AG20443 (cell line): ENCODE results near the gene ACOT12.
"Not testable (repeated sequence)": the region's sequence is repeated elsewhere in the genome, so short reads cannot be mapped to it uniquely, and the experiment has no call there.

ENCODE experiments used
- DNase-seq: peaks from one replicate; pipeline ENCODE4 v3.0.0; 2012; ENCODE audit warnings: low spot score, mixed read lengths

The ACOT12 gene

GRCh38 chr5:81393783-81394718 lies at the start of gene ACOT12:
Gene ACOT12, minus strand, starts transcription at chr5:81394134. Its CDS starts 20 bp downstream, at chr5:81394114.
- DNase-seq = peak; percentile 59

DNA sequence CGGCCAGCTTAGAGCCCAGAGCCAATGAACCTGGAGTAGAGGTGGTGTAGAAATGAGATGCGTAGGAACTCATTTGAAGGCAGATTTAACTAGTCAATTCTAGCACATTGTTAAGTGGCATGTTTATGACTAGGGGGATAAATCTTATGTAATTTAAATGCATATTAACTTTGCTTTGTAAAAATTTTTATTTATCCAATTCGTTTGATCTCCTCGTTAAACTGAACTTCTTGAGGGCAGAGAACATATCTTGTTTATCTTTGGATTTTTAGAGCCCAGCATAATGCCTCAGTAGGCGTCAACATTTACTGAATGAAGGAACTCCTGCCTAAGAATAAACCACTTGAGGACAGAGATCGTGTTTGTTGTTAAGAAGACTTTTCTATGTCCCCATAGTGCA lies 41.1 kb upstream of the ACOT12 start:
- DNase-seq = no peak

DNA sequence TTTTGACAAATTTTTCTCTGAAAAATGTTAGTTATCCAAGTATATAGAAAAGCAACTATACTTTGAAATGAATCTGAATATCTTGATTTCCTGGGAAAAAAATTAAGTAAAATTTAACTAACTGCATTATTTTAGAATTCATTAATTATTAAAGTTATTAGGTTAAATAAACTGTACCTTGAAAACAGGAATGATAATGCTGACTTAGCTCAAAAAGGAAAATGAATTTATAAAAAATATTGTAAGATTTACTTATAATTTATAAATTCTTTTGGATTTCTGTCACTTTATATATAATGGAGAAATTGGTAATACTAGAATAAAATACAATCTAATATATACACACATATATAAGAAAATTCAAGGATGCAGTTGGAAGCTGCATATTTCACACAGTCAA lies 36.1 kb upstream of the ACOT12 start:
- DNase-seq = no peak

GRCh38 chr5:81429363-81429762 lies 35.4 kb upstream of the ACOT12 start:
- no peak for DNase-seq

- DNase-seq = no peak
These were observed 34.9 kb upstream of the ACOT12 start for GRCh38 chr5:81428861-81429260.

DNA sequence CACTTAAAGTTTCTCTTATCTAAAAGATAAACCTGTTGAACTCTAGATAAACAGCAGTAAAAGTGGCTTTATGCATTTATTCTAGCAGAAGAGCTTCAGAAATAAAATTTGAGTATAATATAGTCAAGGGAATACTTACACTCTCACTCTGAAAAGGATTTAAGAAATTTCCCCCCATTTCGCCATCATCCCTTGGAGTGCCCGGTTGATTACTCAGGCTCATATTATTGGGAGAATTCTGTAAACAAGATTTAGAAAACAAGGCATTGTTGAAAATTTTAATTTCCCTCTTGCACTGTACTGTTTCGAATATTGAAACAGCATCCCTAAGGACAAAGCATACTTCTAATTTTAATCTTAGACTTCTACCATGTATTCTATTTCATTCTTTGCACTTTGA lies 34.5 kb upstream of the ACOT12 start:
- DNase-seq = no peak

DNA sequence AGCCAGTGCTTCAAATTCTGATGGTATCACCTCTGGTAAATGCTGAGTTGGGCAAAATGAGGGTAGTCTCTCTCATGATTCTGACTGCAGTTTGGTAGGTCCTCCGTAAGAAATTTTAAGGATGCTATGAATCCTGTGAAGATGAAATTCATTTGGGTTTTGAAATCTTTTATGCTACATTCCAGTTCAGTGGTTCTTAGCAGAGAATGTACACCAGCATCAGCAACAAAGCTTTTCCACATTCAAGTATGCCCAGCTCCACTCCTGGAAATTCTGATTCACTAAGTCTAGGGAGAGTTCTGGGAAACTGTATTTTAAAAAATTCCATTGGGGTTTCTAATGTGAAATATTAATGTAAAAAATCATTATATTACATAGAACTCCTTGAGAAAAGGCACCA lies 33.6 kb upstream of the ACOT12 start:
- DNase-seq = no peak

DNA sequence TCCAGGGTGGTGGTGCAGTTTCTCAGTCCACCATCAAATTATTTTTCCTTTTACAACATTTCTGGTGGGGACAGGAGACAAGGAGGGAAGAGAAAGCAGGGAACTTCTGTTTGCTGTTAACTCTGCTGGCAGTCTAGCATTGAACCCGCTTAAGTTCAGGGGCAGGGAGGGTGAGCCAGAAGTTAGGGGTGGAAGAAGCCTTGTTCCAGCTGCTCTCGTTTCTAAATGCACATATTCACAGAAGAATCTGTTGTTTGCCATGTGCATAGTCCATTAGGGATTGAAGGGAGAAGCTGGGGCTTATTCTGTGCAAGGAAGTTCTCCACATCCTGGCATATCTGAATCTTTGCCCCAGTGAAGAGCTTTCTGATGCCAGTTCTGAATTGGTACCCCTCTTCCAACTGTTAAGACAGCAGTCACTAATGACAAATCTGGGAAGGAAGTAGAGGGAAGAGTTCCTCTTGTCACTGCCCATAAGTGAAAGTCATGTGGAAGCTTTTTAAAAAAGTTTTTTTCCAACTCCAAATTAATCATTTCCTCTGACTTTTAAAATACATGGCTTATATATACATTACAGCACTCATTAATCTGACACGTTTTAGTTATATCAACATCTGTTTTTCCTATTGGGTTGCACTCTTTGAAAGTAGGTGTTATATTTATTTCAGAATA lies 32.6 kb upstream of the ACOT12 start:
- no peak for DNase-seq

DNA sequence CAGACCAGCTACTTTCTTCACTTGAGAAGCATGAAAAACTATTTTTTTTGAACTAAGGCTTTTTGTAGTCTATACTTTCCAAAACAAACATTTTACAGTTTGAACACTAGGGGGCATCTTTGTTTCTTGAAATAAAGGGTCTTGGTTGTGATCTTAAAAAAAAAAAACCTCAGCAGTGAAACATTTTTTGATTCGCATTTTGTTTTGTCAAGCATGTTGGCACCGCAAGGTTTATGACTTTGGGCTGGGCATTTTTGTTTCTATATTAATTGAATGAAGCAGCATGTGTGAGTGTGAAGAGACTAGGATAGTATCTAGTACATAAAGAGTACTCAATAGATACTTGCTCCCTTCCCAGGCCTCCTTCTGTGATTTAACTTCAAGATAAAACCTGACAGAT lies 31.6 kb upstream of the ACOT12 start:
- DNase-seq = peak; percentile 34

GRCh38 chr5:81424728-81425127 lies 30.8 kb upstream of the ACOT12 start:
- DNase-seq = no peak

DNA sequence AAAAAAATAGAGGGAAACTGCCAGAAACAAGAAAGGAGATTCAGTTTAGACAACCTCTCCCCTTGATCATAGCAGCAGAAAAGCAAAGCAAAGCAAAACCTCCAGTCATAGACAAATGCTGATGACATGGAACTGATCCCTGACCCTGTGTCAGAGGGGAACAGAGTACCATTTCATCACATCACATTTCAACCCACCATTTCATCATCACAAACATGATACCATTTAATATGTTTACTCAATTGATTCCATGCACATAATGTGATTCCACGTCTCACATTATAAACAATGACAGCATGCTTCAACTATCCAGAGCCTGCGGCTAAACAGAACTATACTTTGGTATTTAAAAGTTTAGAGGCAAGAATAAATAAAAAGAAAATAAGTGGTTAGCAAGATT lies 28.7 kb upstream of the ACOT12 start:
- peak; percentile 13 for DNase-seq

DNA sequence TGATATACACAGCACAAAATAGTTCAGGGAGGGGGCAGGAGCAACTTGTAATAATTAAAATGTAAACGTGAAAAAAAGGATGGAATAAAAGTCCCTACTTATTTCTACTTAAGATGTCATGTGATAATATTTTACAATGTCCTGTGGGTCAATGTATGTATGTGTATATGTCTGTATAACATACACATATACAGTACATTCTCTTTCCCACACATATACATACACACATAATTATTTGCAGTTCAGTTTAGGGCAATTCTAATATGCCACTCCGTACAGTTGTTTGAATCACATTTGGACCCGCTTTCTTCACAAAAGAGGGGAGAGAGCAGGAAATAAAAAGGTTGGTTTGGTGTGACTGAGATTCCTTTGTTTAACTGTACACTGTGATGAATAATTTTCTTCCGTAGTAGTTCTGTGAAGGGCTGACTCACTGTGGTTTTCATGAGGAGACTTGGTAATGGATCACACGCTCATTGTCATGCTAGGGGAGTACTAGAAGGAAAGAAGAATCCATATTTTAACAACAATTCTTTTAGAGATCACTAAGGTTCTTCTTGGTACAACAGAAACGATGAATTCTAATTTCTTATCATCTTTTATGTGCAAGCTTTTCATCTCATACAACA lies 26.2 kb upstream of the ACOT12 start:
- peak; percentile 81 for DNase-seq

- DNase-seq = no peak
These were observed 24.7 kb upstream of the ACOT12 start for GRCh38 chr5:81418606-81419005.

- no peak for DNase-seq
These were observed 23.1 kb upstream of the ACOT12 start for GRCh38 chr5:81417052-81417451.

GRCh38 chr5:81409896-81410295 lies 16.0 kb upstream of the ACOT12 start:
- DNase-seq = no peak

DNA sequence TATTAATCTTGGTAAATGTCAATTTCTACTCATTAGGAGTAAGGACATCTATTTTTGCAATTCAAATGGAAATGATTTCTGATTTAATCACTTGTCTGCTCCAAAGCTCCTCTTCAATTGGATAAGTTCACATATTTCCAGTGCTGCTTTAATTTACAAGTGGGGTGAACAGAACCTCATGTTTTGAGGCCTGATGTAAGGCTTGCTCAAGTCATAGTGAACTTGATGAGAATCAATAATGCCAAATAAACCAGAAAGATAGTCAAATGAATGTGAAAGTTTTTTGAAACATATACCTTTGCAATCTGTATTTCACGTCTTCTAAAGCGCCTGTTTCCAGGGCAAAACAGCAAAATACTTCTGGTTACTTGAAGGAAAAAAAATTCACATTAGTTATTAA lies 15.4 kb upstream of the ACOT12 start:
- no peak for DNase-seq

DNA sequence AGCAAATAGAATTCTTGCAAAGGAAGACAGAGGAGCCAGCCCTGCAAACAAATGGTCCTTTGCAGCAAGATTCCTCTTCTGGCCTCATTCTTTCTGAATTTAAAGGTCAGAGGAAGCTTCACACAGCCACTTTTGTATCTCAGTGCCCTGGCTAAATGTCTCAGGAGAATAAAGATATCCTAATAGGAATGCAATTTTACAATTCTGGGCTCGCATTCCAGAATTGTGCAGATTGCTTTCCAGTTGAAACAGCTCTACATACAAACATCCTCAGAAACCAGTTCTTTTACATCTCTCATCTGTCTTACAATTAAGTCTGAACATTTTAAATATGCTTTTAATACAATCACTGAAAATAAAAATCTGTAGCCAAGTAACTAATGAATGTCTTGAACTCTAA lies 14.6 kb upstream of the ACOT12 start:
- peak; percentile 40 for DNase-seq

DNA sequence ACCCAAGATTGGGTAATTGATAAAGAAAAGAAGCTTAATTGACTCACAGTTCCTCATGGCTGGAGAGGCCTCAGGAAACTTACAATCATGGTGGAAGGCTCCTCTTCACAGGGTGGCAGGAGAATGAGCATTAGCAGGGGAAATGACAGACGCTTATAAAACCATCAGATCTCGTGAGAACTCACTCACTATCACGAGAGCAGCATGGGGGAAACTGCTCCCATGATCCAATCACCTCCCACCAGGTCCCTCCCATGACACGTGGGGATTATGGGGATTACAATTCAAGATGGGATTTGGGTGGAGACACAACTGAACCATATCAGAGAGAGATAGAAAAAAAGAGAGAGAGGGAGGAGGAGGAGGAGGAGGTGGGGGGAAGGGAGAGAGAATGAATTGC lies 13.9 kb upstream of the ACOT12 start:
- not testable (repeated sequence) for DNase-seq

GRCh38 chr5:81405126-81405891 lies 11.4 kb upstream of the ACOT12 start:
- no peak for DNase-seq

DNA sequence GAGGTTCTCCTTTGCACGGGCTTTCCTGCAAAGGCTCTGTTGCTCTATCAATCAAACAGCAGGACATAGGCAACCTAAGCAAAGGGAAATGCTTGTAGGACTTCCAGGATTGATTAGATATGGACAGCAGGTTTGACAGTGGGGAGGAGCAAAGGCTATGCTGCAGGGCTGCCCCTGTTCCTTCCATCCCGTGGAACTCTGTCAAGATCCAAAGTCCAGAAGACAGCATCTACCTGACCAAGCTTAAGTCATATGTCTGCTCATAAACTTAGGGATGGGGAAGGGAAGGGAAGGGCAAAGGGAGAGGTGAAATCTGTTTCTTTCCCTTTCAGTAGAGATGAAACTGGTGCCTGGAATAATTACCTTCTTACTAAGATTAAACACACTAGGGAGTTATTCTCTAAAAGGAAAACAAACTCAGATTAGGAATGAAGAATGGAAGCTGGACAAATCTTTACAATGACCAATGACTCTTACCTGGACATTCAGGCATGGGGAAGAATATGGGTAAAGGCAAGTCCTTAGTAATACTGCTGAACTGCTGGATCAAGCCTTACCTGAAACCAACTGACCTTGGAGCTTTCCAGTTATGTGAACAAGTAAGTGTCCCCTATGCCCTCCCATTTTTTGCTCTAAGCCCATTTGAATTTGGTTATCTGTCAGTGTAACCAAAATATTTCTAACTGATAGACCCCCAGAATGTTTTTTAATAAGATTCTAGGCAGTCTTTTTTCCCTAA lies 8.4 kb upstream of the ACOT12 start:
- DNase-seq = no peak

DNA sequence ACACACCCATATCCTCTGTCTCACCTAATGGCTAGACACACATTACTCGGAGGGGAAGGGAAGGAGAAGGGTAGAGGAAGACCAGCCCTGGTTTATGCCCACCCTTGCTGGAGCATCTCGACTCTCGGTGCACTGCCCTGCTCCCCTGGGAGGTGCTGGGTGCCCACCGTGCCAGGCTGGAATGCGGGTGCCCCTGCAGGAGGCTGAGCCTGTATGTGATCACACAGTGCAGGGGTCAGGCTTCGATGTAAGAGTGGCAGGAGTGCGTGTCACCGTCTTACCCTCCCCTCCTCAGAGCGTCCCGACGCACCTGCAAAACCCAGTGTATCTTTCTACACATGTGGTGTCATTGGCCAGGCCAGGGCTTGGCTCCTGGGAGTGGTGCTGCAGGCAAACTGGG lies 7.3 kb upstream of the ACOT12 start:
- DNase-seq = no peak
